Fibroblast of lung (primary cell): ENCODE data around the gene LEKR1.

Experiments
- CTCF ChIP-seq, 2 donors: IDR thresholded peaks in 1 of 2; conservative IDR thresholded peaks in 1 of 2; 1 replicate in 1 of 2; 2 replicates in 1 of 2; pipeline ENCODE4 v1.5.1; 2011 to 2012; ENCODE audit warnings: low read length in 2 of 2, control low read depth in 1 of 2, inconsistent platforms in 1 of 2, low read depth in 1 of 2, mild to moderate bottlenecking in 1 of 2
- EZH2 ChIP-seq: IDR thresholded peaks from 2 replicates; pipeline ENCODE4 v1.5.1; 2012; ENCODE audit warnings: low read length, control low read depth, mild to moderate bottlenecking; ENCODE audit errors: missing control alignments

DNA sequence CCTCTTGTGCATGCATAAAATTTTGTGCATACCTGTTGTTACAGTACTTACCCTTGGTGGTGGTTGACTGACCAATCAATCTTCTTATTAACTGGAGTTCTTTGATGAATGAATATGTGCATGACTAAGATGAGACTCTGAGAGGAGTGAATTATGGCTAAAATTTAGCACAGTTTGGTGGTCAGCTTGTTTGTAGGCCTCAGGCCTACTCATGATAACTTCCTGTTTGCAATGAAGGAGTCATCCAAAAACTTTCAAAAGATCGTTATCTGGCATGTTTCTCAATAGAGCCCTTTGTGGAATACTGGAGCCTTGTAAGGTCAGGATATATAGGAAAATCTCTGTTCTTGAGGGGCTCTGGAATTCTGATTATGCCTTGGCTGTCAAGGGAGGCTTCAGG lies 66.5 kb downstream of the LEKR1 start:
- TF ChIP-seq CTCF (conservative IDR thresholded peaks at IDR 0.05 in 1 of 2, IDR thresholded peaks at IDR 0.05 in 1 of 2; ENCODE audit: low read depth in 1 of 2, low read length in 2 of 2), result no peak
- no peak for TF ChIP-seq EZH2
